Gastrocnemius medialis (tissue), 4 donors: ENCODE measurements around the gene NOC4L.

ENCODE experiments used
- POLR2A ChIP-seq, 2 donors: fragments of 450-650 bp; IDR thresholded peaks; one replicate each; pipeline ENCODE4 v1.6.1; 2017; ENCODE audit warnings: antibody characterized with exemption in 2 of 2, mild to moderate bottlenecking in 2 of 2, moderate library complexity in 2 of 2
- TF ChIP-seq, protein P1 (sequence below), 5 experiments: fragments of 450-650 bp in 3 of 5; fragments of 200-600 bp in 2 of 5; sonication (generic) in 2 of 5; IDR thresholded peaks in 4 of 5; conservative IDR thresholded peaks in 1 of 5; 1 replicate in 4 of 5; 2 replicates in 1 of 5; pipeline ENCODE4 v1.5.1; 2016 to 2019; ENCODE audit warnings: antibody characterized with exemption in 5 of 5, mild to moderate bottlenecking in 3 of 5, moderate library complexity in 3 of 5

DNA sequence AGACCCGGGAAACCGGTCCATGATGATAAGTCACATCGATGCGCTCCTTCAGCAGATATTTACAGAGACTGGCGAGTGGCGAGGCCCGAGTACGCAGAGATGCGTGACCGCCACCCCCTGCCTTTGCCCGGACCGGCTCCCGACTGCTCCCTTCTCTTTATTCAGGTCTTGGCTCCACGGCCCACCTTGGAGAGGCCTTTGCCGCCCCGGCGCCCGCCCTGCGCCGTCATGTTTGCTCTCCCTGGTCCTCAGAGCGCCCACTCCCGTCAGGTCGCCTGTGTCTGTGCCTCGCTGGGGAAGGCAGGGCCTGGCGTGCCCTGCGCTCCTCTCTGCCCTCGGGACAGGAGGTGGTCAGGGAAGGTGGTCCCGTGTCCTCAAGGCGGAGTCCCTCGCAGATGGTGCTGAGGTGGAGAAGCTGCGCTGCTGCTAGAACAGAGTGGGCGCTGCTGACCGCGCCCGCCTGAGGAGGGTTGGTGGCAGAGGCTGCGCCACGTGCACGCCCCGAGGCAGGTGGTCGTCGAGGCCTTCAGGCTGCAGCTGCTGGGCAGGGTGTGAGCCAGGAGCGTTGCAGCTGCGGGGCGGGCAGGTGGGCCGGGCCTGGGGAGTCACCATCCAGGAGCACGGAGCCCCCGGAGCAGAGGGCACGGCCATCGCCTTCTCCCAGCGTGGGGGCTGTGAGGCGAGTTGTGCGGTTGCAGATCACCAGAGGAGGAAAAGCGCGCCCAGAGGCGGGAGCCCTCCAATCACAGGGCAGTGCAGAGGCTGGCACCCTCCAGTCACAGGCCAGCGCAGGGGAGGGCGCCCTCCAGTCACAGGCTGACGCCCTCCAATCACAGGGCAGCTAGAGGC, 27.3 kb upstream of the NOC4L start:
- TF ChIP-seq, protein P1, sequence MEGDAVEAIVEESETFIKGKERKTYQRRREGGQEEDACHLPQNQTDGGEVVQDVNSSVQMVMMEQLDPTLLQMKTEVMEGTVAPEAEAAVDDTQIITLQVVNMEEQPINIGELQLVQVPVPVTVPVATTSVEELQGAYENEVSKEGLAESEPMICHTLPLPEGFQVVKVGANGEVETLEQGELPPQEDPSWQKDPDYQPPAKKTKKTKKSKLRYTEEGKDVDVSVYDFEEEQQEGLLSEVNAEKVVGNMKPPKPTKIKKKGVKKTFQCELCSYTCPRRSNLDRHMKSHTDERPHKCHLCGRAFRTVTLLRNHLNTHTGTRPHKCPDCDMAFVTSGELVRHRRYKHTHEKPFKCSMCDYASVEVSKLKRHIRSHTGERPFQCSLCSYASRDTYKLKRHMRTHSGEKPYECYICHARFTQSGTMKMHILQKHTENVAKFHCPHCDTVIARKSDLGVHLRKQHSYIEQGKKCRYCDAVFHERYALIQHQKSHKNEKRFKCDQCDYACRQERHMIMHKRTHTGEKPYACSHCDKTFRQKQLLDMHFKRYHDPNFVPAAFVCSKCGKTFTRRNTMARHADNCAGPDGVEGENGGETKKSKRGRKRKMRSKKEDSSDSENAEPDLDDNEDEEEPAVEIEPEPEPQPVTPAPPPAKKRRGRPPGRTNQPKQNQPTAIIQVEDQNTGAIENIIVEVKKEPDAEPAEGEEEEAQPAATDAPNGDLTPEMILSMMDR (IDR thresholded peaks at IDR 0.05 in 4 of 5, conservative IDR thresholded peaks at IDR 0.05 in 1 of 5): no peak
- TF ChIP-seq POLR2A (IDR thresholded peaks at IDR 0.05): no peak
